Transverse colon (tissue), 4 donors: ENCODE results near the gene CNTNAP2.

ENCODE experiments used
- POLR2AphosphoS5 ChIP-seq, 3 donors: sonication (generic); formaldehyde crosslinking; IDR thresholded peaks; one replicate each; pipeline ENCODE4 v1.6.1; 2016; ENCODE audit warnings: antibody characterized with exemption in 3 of 3
- TF ChIP-seq, protein P1 (sequence below), 5 experiments: fragments of 200-600 bp in 3 of 5; fragments of 450-650 bp in 2 of 5; sonication (generic) in 3 of 5; IDR thresholded peaks; 1 replicate in 2 of 5; 2 replicates in 3 of 5; pipeline ENCODE4 v1.5.1; 2016 to 2017; ENCODE audit warnings: antibody characterized with exemption in 5 of 5, inconsistent platforms in 3 of 5, mild to moderate bottlenecking in 2 of 5, moderate library complexity in 1 of 5

- TF ChIP-seq, protein P1, sequence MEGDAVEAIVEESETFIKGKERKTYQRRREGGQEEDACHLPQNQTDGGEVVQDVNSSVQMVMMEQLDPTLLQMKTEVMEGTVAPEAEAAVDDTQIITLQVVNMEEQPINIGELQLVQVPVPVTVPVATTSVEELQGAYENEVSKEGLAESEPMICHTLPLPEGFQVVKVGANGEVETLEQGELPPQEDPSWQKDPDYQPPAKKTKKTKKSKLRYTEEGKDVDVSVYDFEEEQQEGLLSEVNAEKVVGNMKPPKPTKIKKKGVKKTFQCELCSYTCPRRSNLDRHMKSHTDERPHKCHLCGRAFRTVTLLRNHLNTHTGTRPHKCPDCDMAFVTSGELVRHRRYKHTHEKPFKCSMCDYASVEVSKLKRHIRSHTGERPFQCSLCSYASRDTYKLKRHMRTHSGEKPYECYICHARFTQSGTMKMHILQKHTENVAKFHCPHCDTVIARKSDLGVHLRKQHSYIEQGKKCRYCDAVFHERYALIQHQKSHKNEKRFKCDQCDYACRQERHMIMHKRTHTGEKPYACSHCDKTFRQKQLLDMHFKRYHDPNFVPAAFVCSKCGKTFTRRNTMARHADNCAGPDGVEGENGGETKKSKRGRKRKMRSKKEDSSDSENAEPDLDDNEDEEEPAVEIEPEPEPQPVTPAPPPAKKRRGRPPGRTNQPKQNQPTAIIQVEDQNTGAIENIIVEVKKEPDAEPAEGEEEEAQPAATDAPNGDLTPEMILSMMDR (IDR thresholded peaks at IDR 0.05), result no peak
- TF ChIP-seq POLR2AphosphoS5 (IDR thresholded peaks at IDR 0.05), result no peak
Observed at GRCh38 chr7:147485660-147486210, 1369.1 kb downstream of the CNTNAP2 start.
